Measurements from ENCODE around the gene C12orf75.

- TF ChIP-seq CTCF (IDR thresholded peaks at IDR 0.05) = no peak
- no peak for TF ChIP-seq POLR2A (IDR thresholded peaks at IDR 0.05)
Observed at GRCh38 chr12:105352940-105353635, 22.6 kb downstream of the C12orf75 start.
